GM19035 (cell line): ENCODE results near the gene SIGLEC5.
"Not testable (repeated sequence)": the region's sequence is repeated elsewhere in the genome, so short reads cannot be mapped to it uniquely, and the experiment has no call there.

ENCODE experiments used
- ATAC-seq: cut with Tn5 transposase; IDR thresholded peaks from one replicate; pipeline ENCODE4 v1.9.1; 2021; ENCODE audit not compliant: unreplicated experiment

The SIGLEC5 gene

GRCh38 chr19:51630315-51630714 is at the start of gene SIGLEC5:
Gene SIGLEC5, minus strand, starts transcription at chr19:51630401. Its CDS starts 66 bp downstream, at chr19:51630335.
- ATAC-seq = not testable (repeated sequence)

- ATAC-seq = no peak
Observed at GRCh38 chr19:51676566-51677083, 46.4 kb upstream of the SIGLEC5 start.

- ATAC-seq = not testable (repeated sequence)
Observed at GRCh38 chr19:51675911-51676565, 45.8 kb upstream of the SIGLEC5 start.

GRCh38 chr19:51668216-51668615 is 38.0 kb upstream of the SIGLEC5 start:
- no peak for ATAC-seq

GRCh38 chr19:51664997-51665396 is 34.8 kb upstream of the SIGLEC5 start:
- ATAC-seq = no peak

GRCh38 chr19:51664131-51664530 is 33.9 kb upstream of the SIGLEC5 start:
- no peak for ATAC-seq

- ATAC-seq = no peak
Observed at GRCh38 chr19:51663650-51664049, 33.4 kb upstream of the SIGLEC5 start.

GRCh38 chr19:51660975-51661600 is 30.9 kb upstream of the SIGLEC5 start:
- ATAC-seq = no peak

GRCh38 chr19:51654783-51655182 is 24.6 kb upstream of the SIGLEC5 start:
- no peak for ATAC-seq

- ATAC-seq = no peak
Observed at GRCh38 chr19:51653162-51653561, 23.0 kb upstream of the SIGLEC5 start.

GRCh38 chr19:51652266-51652665 is 22.1 kb upstream of the SIGLEC5 start:
- no peak for ATAC-seq

GRCh38 chr19:51651216-51651846 is 21.1 kb upstream of the SIGLEC5 start:
- ATAC-seq = no peak

GRCh38 chr19:51647318-51647717 is 17.1 kb upstream of the SIGLEC5 start:
- ATAC-seq = no peak

GRCh38 chr19:51646730-51647129 is 16.5 kb upstream of the SIGLEC5 start, which contains the start of gene SIGLEC14:
Gene SIGLEC14, minus strand, starts transcription at chr19:51646825. Its CDS starts 66 bp downstream, at chr19:51646759.
- not testable (repeated sequence) for ATAC-seq

GRCh38 chr19:51644636-51645271 is 14.6 kb upstream of the SIGLEC5 start:
- ATAC-seq = no peak

GRCh38 chr19:51641648-51642047 is 11.4 kb upstream of the SIGLEC5 start:
- ATAC-seq = no peak

GRCh38 chr19:51640386-51640785 is 10.2 kb upstream of the SIGLEC5 start:
- ATAC-seq = no peak

GRCh38 chr19:51639916-51640315 is 9.7 kb upstream of the SIGLEC5 start:
- no peak for ATAC-seq

- no peak for ATAC-seq
Observed at GRCh38 chr19:51637362-51637978, 7.3 kb upstream of the SIGLEC5 start.

GRCh38 chr19:51632126-51632525 is 1.9 kb upstream of the SIGLEC5 start:
- ATAC-seq = no peak
